PC-9 (cell line): Measurements from ENCODE around the gene HADH.
"Not testable (repeated sequence)": the region's sequence is repeated elsewhere in the genome, so short reads cannot be mapped to it uniquely, and the experiment has no call there.

Experiments used
- CTCF ChIP-seq: fragments of 200-600 bp; sonication (generic); conservative IDR thresholded peaks from 2 replicates; pipeline ENCODE4 v1.6.1; 2017; ENCODE audit warnings: mixed run types, antibody characterized with exemption, mild to moderate bottlenecking, moderate library complexity
- EZH2 ChIP-seq: fragments of 200-600 bp; sonication (generic); IDR thresholded peaks from 2 replicates; pipeline ENCODE4 v1.8.0; 2017; ENCODE audit warnings: antibody characterized with exemption, low read depth

GRCh38 chr4:107967921-107968320, 21.8 kb upstream of the HADH start:
- TF ChIP-seq CTCF, EZH2: not testable (repeated sequence)
